Activated B cell treated with CpG ODN at 0.5 μM for 24 hours (primary cell): ENCODE data around the gene HOXC11. TPM values are rescaled to one million over a fixed set of nuclear protein-coding genes. Genes with fewer than 3 reads are reported as not detected.

Experiments used
- ATAC-seq: fragments of 200-7000 bp; cut with Tn5 transposase; one replicate; pipeline ENCODE4 v1.10.0; 2021; ENCODE audit warnings: low read depth, mild to moderate bottlenecking, moderate library complexity
- CTCF ChIA-PET: fragments of 350-600 bp; sonication (Branson Sonifier 250); formaldehyde crosslinking; loops from one replicate; lab custom pipeline; 2021; ENCODE audit warnings: antibody characterized with exemption; lab: Charles Lee
- POLR2A ChIA-PET: fragments of 350-600 bp; sonication (Branson Sonifier 250); formaldehyde crosslinking; loops from one replicate; lab custom pipeline; 2021; ENCODE audit warnings: antibody characterized with exemption; lab: Charles Lee
- DNase-seq: peaks from one replicate; pipeline ENCODE4 v3.0.0; 2022
- H3K27ac Mint-ChIP-seq: one replicate; pipeline ENCODE4 v1.8.0; 2020; ENCODE audit warnings: mixed read lengths
- H3K27me3 Mint-ChIP-seq: one replicate; pipeline ENCODE4 v1.8.0; 2021; ENCODE audit warnings: mixed read lengths
- H3K36me3 Mint-ChIP-seq: one replicate; pipeline ENCODE4 v1.8.0; 2021; ENCODE audit warnings: low read depth, mixed read lengths
- H3K4me1 Mint-ChIP-seq: one replicate; pipeline ENCODE4 v1.8.0; 2021; ENCODE audit warnings: mixed read lengths
- H3K4me3 Mint-ChIP-seq: one replicate; pipeline ENCODE4 v1.8.0; 2020; ENCODE audit warnings: mild to moderate bottlenecking, mixed read lengths
- H3K9me3 Mint-ChIP-seq: one replicate; pipeline ENCODE4 v1.8.0; 2020; ENCODE audit warnings: mixed read lengths
- CTCF ChIP-seq: fragments of 200-600 bp; IDR thresholded peaks from one replicate; pipeline ENCODE4 v1.8.0; 2022; ENCODE audit warnings: antibody characterized with exemption, mild to moderate bottlenecking
- intact Hi-C: fragments of 100-400 bp; cut with micrococcal nuclease; formaldehyde crosslinking; loops from one replicate; pipeline ENCODE4 v1.15.1; 2024
- total RNA-seq: library from RNA; stranded (reverse); gene quantifications from 2 replicates; pipeline ENCODE4 v1.2.3, GENCODE V29; 2022

The HOXC11 gene
- total RNA-seq, 1 donor from 2014 or later: not detected

- Mint-ChIP-seq H3K27me3 (peaks cover 77% of the 10 kb centered on the region), H3K4me1 (peaks cover 13% of the 10 kb centered on the region), H3K4me3 (no peak overlapping the region), H3K27ac (no peak overlapping the region), H3K36me3 (no peaks in the 10 kb centered on the region), H3K9me3 (peaks cover 4% of the 10 kb centered on the region)
- ChIA-PET CTCF (no interaction called here), POLR2A (no interaction called here)
- no peak for DNase-seq
- ATAC-seq: no peak
- TF ChIP-seq CTCF: no peak
- intact Hi-C loops: no loop called here
These were observed 17.7 kb upstream of the HOXC11 start for GRCh38 chr12:53955036-53955775.

- H3K27ac Mint-ChIP-seq: no peak overlapping the region
These were observed 17.1 kb upstream of the HOXC11 start for GRCh38 chr12:53955776-53956250.

GRCh38 chr12:53956251-53956887, 16.6 kb upstream of the HOXC11 start:
- TF ChIP-seq CTCF: no peak
- no peak overlapping the region for H3K27ac Mint-ChIP-seq
- intact Hi-C loops: no loop called here
- ATAC-seq (no peak), DNase-seq (no peak)
- H3K4me1 Mint-ChIP-seq: peaks cover 9% of the 10 kb centered on the region
- no peaks in the 10 kb centered on the region for H3K36me3 Mint-ChIP-seq
- peaks cover 6% of the 10 kb centered on the region for H3K9me3 Mint-ChIP-seq
- ChIA-PET CTCF (no interaction called here), POLR2A (no interaction called here)
- H3K27me3 Mint-ChIP-seq: peaks cover 74% of the 10 kb centered on the region
- H3K4me3 Mint-ChIP-seq: no peak overlapping the region

More at GRCh38 chr12:53955776-53956250, 17.1 kb upstream of the HOXC11 start:
- ChIA-PET POLR2A (no interaction called here), CTCF (no interaction called here)
- no peak for TF ChIP-seq CTCF
- Mint-ChIP-seq H3K36me3 (no peaks in the 10 kb centered on the region), H3K4me3 (no peak overlapping the region), H3K9me3 (peaks cover 6% of the 10 kb centered on the region), H3K4me1 (peaks cover 13% of the 10 kb centered on the region), H3K27me3 (peaks cover 78% of the 10 kb centered on the region)
- DNase-seq: no peak
- intact Hi-C loops: no loop called here
- no peak for ATAC-seq

- Mint-ChIP-seq H3K4me3 (no peak overlapping the region), H3K9me3 (peaks cover 6% of the 10 kb centered on the region), H3K36me3 (no peaks in the 10 kb centered on the region), H3K4me1 (peaks cover 9% of the 10 kb centered on the region), H3K27me3 (peaks cover 73% of the 10 kb centered on the region), H3K27ac (no peak overlapping the region)
- intact Hi-C loops: no loop called here
- POLR2A ChIA-PET: no interaction called here
- TF ChIP-seq CTCF: no peak
- ATAC-seq (no peak), DNase-seq (no peak)
- CTCF ChIA-PET: no interaction called here
These were observed 15.9 kb upstream of the HOXC11 start for GRCh38 chr12:53956914-53957536.

- no peak for ATAC-seq
- Mint-ChIP-seq H3K9me3 (peaks cover 6% of the 10 kb centered on the region), H3K36me3 (no peaks in the 10 kb centered on the region), H3K4me3 (no peak overlapping the region), H3K27me3 (peaks cover 71% of the 10 kb centered on the region), H3K27ac (no peak overlapping the region), H3K4me1 (peaks cover 9% of the 10 kb centered on the region)
- TF ChIP-seq CTCF: no peak
- POLR2A ChIA-PET: no interaction called here
- intact Hi-C loops: no loop called here
- CTCF ChIA-PET: no interaction called here
- DNase-seq: no peak
These were observed 14.8 kb upstream of the HOXC11 start for GRCh38 chr12:53958128-53958527.
